ENCODE measurements around the gene GRK6.
"Not testable (repeated sequence)": the region's sequence is repeated elsewhere in the genome, so short reads cannot be mapped to it uniquely, and the experiment has no call there.

GRK6 gene

GRCh38 chr5:177484902-177485549 is 58.5 kb downstream of the GRK6 start:
- DNase-seq (ENCODE audit: low read depth, low spot score), result no peak

GRCh38 chr5:177485753-177486152 is 59.3 kb downstream of the GRK6 start:
- DNase-seq (ENCODE audit: low read depth, low spot score), result not testable (repeated sequence)

GRCh38 chr5:177486256-177486655 is 59.8 kb downstream of the GRK6 start:
- DNase-seq (ENCODE audit: low read depth, low spot score), result no peak

DNA sequence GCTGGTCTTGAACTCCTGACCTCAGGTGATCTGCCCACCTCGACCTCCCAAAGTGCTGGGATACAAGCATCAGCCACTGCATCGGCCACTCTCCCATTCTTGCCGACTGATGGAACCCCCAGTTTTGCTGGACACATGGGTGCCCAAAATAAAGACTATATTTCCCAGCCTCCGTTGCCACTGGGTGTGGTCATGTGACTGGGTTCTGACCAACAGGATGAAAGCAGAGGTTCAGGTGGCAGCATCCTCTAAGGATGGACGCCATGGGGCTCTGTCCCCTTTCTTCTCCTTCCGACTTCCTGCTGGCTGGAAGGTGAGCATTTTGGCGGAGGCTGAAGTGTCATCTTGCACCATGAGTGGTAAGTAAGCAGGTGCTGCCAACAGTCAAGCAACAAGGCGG is 60.7 kb downstream of the GRK6 start:
- DNase-seq (ENCODE audit: low read depth, low spot score), result no peak

- no peak for DNase-seq (ENCODE audit: low read depth, low spot score)
Observed at GRCh38 chr5:177487975-177488374, 61.5 kb downstream of the GRK6 start.

GRCh38 chr5:177489119-177489716 is 62.7 kb downstream of the GRK6 start:
- DNase-seq (ENCODE audit: low read depth, low spot score), result no peak

GRCh38 chr5:177490311-177490991 is 64.0 kb downstream of the GRK6 start:
- DNase-seq (ENCODE audit: low read depth, low spot score), result no peak

- DNase-seq (ENCODE audit: low read depth, low spot score), result no peak
Observed at GRCh38 chr5:177490992-177491391, 64.5 kb downstream of the GRK6 start.

GRCh38 chr5:177491429-177491945 is 65.0 kb downstream of the GRK6 start:
- no peak for DNase-seq (ENCODE audit: low read depth, low spot score)

DNA sequence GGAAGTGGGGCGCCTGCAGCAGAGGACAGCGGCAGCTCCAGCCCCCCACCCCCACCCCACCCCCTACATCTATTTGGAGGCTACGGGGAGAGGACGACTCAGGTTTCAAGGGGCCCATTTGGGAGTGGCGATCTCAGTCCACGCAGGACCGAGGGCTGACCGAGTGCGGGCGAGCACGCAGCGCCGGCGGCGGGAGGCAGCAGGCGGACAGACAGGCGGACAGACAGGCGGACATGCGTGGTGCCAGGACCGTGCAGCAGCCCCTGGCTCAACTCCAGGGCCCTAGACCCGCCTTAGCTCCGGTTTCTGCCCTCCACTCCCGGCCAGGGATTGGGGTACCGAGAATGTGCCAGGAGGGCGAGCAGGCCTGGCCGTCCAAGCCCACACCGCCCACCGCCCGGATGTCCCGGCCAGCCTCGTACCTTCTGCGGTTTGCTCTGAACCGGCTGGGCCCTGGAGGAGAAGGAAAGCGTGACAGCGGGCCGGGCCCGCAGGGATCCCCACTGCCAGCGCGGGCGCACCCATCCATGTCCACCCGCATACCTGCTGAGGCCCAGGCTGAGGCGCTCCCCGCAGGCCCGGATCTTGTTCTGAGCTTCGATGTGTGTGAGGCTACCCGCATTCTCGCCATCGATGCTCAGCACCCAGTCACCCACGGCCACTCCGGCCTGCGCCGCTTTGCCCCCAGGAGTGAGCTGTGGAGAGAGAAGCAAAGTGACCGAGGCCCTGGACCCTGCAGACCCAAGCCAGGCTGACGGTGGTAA is 65.7 kb downstream of the GRK6 start:
- DNase-seq (ENCODE audit: low read depth, low spot score), result no peak
